Effector memory CD4-positive, alpha-beta T cell (primary cell): ENCODE results near the gene CYP2S1.
A peak's percentile ranks its signal among the peaks of the same experiment; 100 is the strongest.
"Not testable (repeated sequence)": the region's sequence is repeated elsewhere in the genome, so short reads cannot be mapped to it uniquely, and the experiment has no call there.

ENCODE experiments used
- DNase-seq, 3 donors: peaks; one replicate each; pipeline ENCODE4 v3.0.0-alpha.2; 2020
- H3K27ac ChIP-seq: 2 replicates; pipeline ENCODE4 v1.7.0; 2013; ENCODE audit warnings: mild to moderate bottlenecking, low read length, moderate library complexity; ENCODE audit not compliant: insufficient read depth, poor library complexity, severe bottlenecking
- H3K27me3 ChIP-seq: replicated peaks from 2 replicates; pipeline ENCODE4 v1.7.0; 2013; ENCODE audit warnings: mild to moderate bottlenecking, low read length; ENCODE audit not compliant: insufficient read depth, control insufficient read depth, poor library complexity, severe bottlenecking
- H3K36me3 ChIP-seq: 2 replicates; pipeline ENCODE4 v1.7.0; 2013; ENCODE audit warnings: mild to moderate bottlenecking, low read length, moderate library complexity; ENCODE audit not compliant: control insufficient read depth, insufficient read depth
- H3K4me1 ChIP-seq: 2 replicates; pipeline ENCODE4 v1.7.0; 2013; ENCODE audit warnings: low read length, mild to moderate bottlenecking; ENCODE audit not compliant: control insufficient read depth, insufficient read depth, poor library complexity, severe bottlenecking
- H3K4me3 ChIP-seq: 2 replicates; pipeline ENCODE4 v1.7.0; 2013; ENCODE audit warnings: low read length, low read depth, mild to moderate bottlenecking; ENCODE audit not compliant: insufficient read depth, poor library complexity, severe bottlenecking
- H3K9me3 ChIP-seq: 2 replicates; pipeline ENCODE4 v1.7.0; 2013; ENCODE audit warnings: mild to moderate bottlenecking, low read length, moderate library complexity; ENCODE audit not compliant: control insufficient read depth

Gene CYP2S1

DNA sequence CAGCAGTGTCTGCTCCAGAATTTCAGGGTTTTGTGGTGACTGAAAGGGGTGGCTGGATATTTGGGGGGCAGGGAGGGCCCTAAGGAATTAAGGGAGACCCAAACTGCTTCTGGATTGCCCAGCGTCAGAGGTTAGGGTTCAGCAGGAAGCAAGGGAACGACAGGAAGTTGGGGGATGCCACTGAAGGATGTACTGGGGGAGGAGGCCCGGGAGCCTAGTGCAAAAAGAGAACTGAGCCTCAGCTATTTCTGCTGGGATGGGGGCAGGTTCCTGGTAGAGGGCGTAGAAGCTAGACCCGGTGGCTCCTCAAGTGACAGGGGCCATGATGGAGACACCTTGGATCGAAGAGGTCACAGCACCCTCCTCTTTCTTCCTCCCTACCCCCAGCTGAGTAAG, 1.1 kb downstream of the CYP2S1 start:
- Histone ChIP-seq H3K27me3 (peaks cover 24% of the 10 kb centered on the region), H3K36me3 (no peaks in the 10 kb centered on the region), H3K4me3 (no peak overlapping the region), H3K4me1 (peaks cover 5% of the 10 kb centered on the region), H3K27ac (no peak overlapping the region), H3K9me3 (no peaks in the 10 kb centered on the region)
- no peak for DNase-seq

- H3K27ac ChIP-seq, result no peak overlapping the region
- H3K9me3 ChIP-seq, result no peaks in the 10 kb centered on the region
- H3K4me3 ChIP-seq, result no peak overlapping the region
- H3K4me1 ChIP-seq, result peaks cover 5% of the 10 kb centered on the region
- H3K27me3 ChIP-seq, result peaks cover 19% of the 10 kb centered on the region
- no peak for DNase-seq
- H3K36me3 ChIP-seq, result no peaks in the 10 kb centered on the region
Observed at GRCh38 chr19:41195675-41196497, 2.9 kb downstream of the CYP2S1 start.

- no peaks in the 10 kb centered on the region for H3K4me1 ChIP-seq
- H3K36me3 ChIP-seq, result no peaks in the 10 kb centered on the region
- no peak overlapping the region for H3K4me3 ChIP-seq
- H3K27me3 ChIP-seq, result peaks cover 4% of the 10 kb centered on the region
- no peaks in the 10 kb centered on the region for H3K9me3 ChIP-seq
- H3K27ac ChIP-seq, result no peak overlapping the region
- no peak for DNase-seq
Observed at GRCh38 chr19:41198559-41198958, 5.5 kb downstream of the CYP2S1 start.

DNA sequence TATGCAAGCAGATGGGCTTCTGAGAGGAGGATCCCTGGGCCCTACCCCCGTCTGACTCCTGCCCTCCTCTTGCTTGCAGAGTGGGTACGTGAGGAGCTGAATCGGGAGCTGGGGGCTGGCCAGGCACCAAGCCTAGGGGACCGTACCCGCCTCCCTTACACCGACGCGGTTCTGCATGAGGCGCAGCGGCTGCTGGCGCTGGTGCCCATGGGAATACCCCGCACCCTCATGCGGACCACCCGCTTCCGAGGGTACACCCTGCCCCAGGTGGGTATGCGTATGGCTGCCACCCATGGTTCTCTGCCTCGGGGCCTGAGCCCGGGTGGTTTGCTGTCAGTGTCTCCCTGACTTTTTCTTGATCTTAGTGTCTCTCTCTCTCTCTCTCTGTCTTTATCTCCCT, 10.4 kb downstream of the CYP2S1 start:
- DNase-seq, result no peak
- no peak overlapping the region for H3K27ac ChIP-seq
- H3K27me3 ChIP-seq, result no peaks in the 10 kb centered on the region
- no peaks in the 10 kb centered on the region for H3K36me3 ChIP-seq
- no peaks in the 10 kb centered on the region for H3K4me1 ChIP-seq
- H3K4me3 ChIP-seq, result no peak overlapping the region
- no peaks in the 10 kb centered on the region for H3K9me3 ChIP-seq

DNA sequence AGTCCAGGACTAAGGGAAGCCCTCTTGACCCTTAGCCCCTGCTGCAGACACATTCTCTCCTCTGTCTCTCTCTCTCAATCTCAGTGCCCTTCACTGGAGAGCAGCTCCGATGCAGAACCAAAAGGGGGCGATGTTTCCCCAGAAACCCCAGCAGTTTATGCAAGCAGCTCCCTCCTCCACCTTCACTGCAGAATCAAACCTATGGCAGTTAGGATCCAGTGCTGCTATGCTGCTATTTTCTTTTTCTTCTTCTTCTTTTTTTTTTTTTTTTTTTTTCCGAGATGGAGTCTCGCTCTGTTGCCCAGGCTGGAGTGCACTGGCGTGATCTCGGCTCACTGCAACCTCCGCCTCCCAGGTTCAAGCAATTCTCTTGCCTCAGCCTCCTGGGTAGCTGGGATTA, 11.3 kb downstream of the CYP2S1 start:
- not testable (repeated sequence) for H3K4me1 ChIP-seq, H3K27me3 ChIP-seq, H3K27ac ChIP-seq, H3K4me3 ChIP-seq, H3K9me3 ChIP-seq, H3K36me3 ChIP-seq
- DNase-seq, result peak; percentile 70 to 76 (median 71)

- Histone ChIP-seq H3K36me3 (no peaks in the 10 kb centered on the region), H3K9me3 (no peaks in the 10 kb centered on the region), H3K27me3 (no peaks in the 10 kb centered on the region), H3K4me3 (no peak overlapping the region), H3K4me1 (no peaks in the 10 kb centered on the region), H3K27ac (no peak overlapping the region)
- DNase-seq, result no peak
Observed at GRCh38 chr19:41205995-41206394, 13.0 kb downstream of the CYP2S1 start.

- no peak for DNase-seq
- H3K4me3 ChIP-seq, result no peak overlapping the region
- no peaks in the 10 kb centered on the region for H3K9me3 ChIP-seq
- H3K27ac ChIP-seq, result no peak overlapping the region
- no peaks in the 10 kb centered on the region for H3K36me3 ChIP-seq
- no peaks in the 10 kb centered on the region for H3K4me1 ChIP-seq
- no peaks in the 10 kb centered on the region for H3K27me3 ChIP-seq
Observed at GRCh38 chr19:41206456-41206855, 13.4 kb downstream of the CYP2S1 start.

- Histone ChIP-seq H3K4me1 (no peaks in the 10 kb centered on the region), H3K27ac (no peak overlapping the region), H3K27me3 (no peaks in the 10 kb centered on the region), H3K36me3 (no peaks in the 10 kb centered on the region), H3K4me3 (no peak overlapping the region), H3K9me3 (no peaks in the 10 kb centered on the region)
- no peak for DNase-seq
Observed at GRCh38 chr19:41206926-41207750, 14.1 kb downstream of the CYP2S1 start.

DNA sequence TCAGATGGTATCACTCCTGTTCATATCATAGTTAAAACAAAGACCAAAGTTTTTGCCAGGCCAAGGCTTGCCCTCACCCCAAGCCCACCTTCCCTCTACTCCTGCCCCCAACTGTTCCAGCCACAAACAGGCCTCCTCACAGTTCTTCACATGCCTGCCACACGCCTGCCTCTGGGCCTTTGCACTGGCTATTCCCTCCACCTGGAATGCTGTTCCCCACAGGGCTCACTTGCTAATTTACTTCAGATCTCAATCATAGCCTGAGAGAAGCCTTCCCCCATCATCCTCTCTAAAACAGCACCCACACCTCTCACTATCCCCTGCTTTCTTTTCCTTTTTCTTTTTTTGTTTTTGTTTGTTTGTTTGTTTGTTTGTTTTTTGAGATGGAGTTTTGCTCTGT, 21.1 kb downstream of the CYP2S1 start:
- Histone ChIP-seq H3K36me3 (no peaks in the 10 kb centered on the region), H3K9me3 (no peaks in the 10 kb centered on the region), H3K4me3 (no peak overlapping the region), H3K27me3 (no peaks in the 10 kb centered on the region), H3K4me1 (no peaks in the 10 kb centered on the region), H3K27ac (no peak overlapping the region)
- no peak for DNase-seq

GRCh38 chr19:41217741-41218140, 24.7 kb downstream of the CYP2S1 start:
- H3K4me3 ChIP-seq, result no peak overlapping the region
- no peaks in the 10 kb centered on the region for H3K9me3 ChIP-seq
- H3K36me3 ChIP-seq, result no peaks in the 10 kb centered on the region
- no peak overlapping the region for H3K27ac ChIP-seq
- DNase-seq, result no peak
- no peaks in the 10 kb centered on the region for H3K4me1 ChIP-seq
- H3K27me3 ChIP-seq, result no peaks in the 10 kb centered on the region
